Neural progenitor cell (in vitro differentiated cells): ENCODE measurements around the gene PAPSS2. TPM values are rescaled to one million over a fixed set of nuclear protein-coding genes. Genes with fewer than 3 reads are reported as not detected.

Experiments
- DNase-seq: peaks from one replicate; pipeline ENCODE4 v3.0.0-alpha.2; 2016; ENCODE audit warnings: low spot score
- H2AFZ ChIP-seq: fragments of 200-600 bp; sonication (generic); replicated peaks from 2 replicates; pipeline ENCODE4 v1.6.1; 2016; ENCODE audit warnings: antibody characterized with exemption
- H3F3A ChIP-seq: fragments of 200-600 bp; sonication (generic); 2 replicates; pipeline ENCODE4 v1.6.1; 2016; ENCODE audit warnings: antibody characterized with exemption, low read depth
- H3K27ac ChIP-seq: fragments of 200-600 bp; sonication (generic); 2 replicates; pipeline ENCODE4 v1.5.1; 2016; ENCODE audit warnings: mild to moderate bottlenecking
- H3K27me3 ChIP-seq: fragments of 200-600 bp; sonication (generic); 2 replicates; pipeline ENCODE4 v1.6.1; 2016; ENCODE audit warnings: mild to moderate bottlenecking, moderate library complexity
- H3K36me3 ChIP-seq: fragments of 200-600 bp; sonication (generic); 2 replicates; pipeline ENCODE4 v1.5.1; 2016
- H3K4me1 ChIP-seq: fragments of 200-600 bp; sonication (generic); 2 replicates; pipeline ENCODE4 v1.6.1; 2016; ENCODE audit warnings: mixed run types
- H3K4me2 ChIP-seq: fragments of 200-600 bp; sonication (generic); 2 replicates; pipeline ENCODE4 v1.6.1; 2016
- H3K4me3 ChIP-seq: fragments of 200-600 bp; sonication (generic); 2 replicates; pipeline ENCODE4 v1.5.1; 2016
- H3K79me2 ChIP-seq: fragments of 200-600 bp; sonication (generic); 2 replicates; pipeline ENCODE4 v1.6.1; 2016; ENCODE audit warnings: low read depth
- H3K9ac ChIP-seq: fragments of 200-600 bp; sonication (generic); 2 replicates; pipeline ENCODE4 v1.6.1; 2016
- H3K9me3 ChIP-seq: fragments of 200-600 bp; sonication (generic); 2 replicates; pipeline ENCODE4 v1.5.1; 2016; ENCODE audit warnings: low read depth
- H4K20me1 ChIP-seq: fragments of 200-600 bp; sonication (generic); 2 replicates; pipeline ENCODE4 v1.6.1; 2016; ENCODE audit warnings: low read depth
- H3K27ac Mint-ChIP-seq: 3 replicates; pipeline ENCODE4 v1.8.0; 2021; ENCODE audit warnings: mixed read lengths
- H3K27me3 Mint-ChIP-seq: 2 replicates; pipeline ENCODE4 v1.8.0; 2022; ENCODE audit warnings: low read depth, mild to moderate bottlenecking, inconsistent platforms, moderate library complexity, mixed read lengths; ENCODE audit not compliant: insufficient read depth
- H3K36me3 Mint-ChIP-seq: 3 replicates; pipeline ENCODE4 v1.8.0; 2021; ENCODE audit warnings: mixed read lengths
- H3K4me1 Mint-ChIP-seq: 3 replicates; pipeline ENCODE4 v1.8.0; 2021; ENCODE audit warnings: mixed read lengths
- H3K4me3 Mint-ChIP-seq: 3 replicates; pipeline ENCODE4 v1.8.0; 2021; ENCODE audit warnings: mild to moderate bottlenecking, moderate library complexity, mixed read lengths
- H3K9me3 Mint-ChIP-seq: 3 replicates; pipeline ENCODE4 v1.8.0; 2020; ENCODE audit warnings: mixed read lengths
- EZH2 ChIP-seq: fragments of 200-600 bp; sonication (generic); IDR thresholded peaks from 2 replicates; pipeline ENCODE4 v1.6.1; 2017; ENCODE audit warnings: antibody characterized with exemption, mild to moderate bottlenecking, moderate library complexity
- EZH2phosphoT487 ChIP-seq: fragments of 200-600 bp; sonication (generic); IDR thresholded peaks from 2 replicates; pipeline ENCODE4 v1.6.1; 2017; ENCODE audit warnings: antibody characterized with exemption
- total RNA-seq: library from RNA; depleted of rRNA; stranded (reverse); fragments of >200 nt; gene quantifications from 2 replicates; pipeline ENCODE4 v1.2.3, GENCODE V29; 2015; ENCODE audit warnings: low replicate concordance
- TF ChIP-seq, protein P1 (sequence below): fragments of 200-600 bp; sonication (generic); IDR thresholded peaks from 2 replicates; pipeline ENCODE4 v1.5.1; 2017; ENCODE audit warnings: antibody characterized with exemption, mild to moderate bottlenecking

PAPSS2 gene
- total RNA-seq, 1 donor from 2014 or later: 6.0 TPM

DNA sequence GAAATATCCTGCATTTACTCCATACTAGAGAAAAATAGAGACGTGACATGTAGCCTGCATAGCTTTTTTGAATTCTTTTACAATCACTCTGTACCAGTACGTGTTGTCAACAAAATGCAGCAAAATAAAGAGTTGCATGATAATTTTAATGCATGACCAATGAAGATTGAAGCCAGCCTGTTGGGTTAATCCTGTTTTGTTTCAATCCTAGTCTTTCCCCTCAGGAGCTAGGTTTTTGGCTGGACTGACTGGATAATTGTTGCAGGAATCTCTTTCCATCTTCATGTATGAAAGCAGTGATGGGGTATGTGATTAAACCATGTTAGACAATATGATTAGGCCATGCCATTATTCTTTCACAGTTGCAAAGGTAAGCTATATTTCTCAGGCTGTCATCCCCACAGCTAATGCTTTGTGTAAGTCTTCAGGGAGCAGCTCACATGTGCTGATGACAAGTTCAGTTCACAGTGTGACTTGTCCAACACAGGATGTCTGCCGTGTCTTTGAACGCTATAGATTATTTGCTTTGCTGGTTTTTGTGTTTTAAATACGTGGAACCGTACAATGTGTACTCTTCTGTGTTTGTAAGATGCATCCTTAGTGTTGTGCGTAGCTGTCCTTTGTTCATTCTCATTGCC lies 24.4 kb downstream of the PAPSS2 start:
- H3K9me3 ChIP-seq: no peaks in the 10 kb centered on the region
- no peaks in the 10 kb centered on the region for H4K20me1 ChIP-seq
- Mint-ChIP-seq H3K27me3 (peaks cover 2% of the 10 kb centered on the region), H3K4me3 (no peak overlapping the region), H3K4me1 (peaks cover 11% of the 10 kb centered on the region), H3K27ac (no peak overlapping the region), H3K9me3 (no peaks in the 10 kb centered on the region), H3K36me3 (no peaks in the 10 kb centered on the region)
- no peak overlapping the region for H3K4me3 ChIP-seq
- H3K4me1 ChIP-seq: no peaks in the 10 kb centered on the region
- H3K27ac ChIP-seq: no peak overlapping the region
- no peak overlapping the region for H3K4me2 ChIP-seq
- DNase-seq: no peak
- H2AFZ ChIP-seq: no peak overlapping the region
- H3K36me3 ChIP-seq: no peaks in the 10 kb centered on the region
- no peaks in the 10 kb centered on the region for H3K79me2 ChIP-seq
- no peak overlapping the region for H3K9ac ChIP-seq
- TF ChIP-seq EZH2: no peak
- TF ChIP-seq, protein P1, sequence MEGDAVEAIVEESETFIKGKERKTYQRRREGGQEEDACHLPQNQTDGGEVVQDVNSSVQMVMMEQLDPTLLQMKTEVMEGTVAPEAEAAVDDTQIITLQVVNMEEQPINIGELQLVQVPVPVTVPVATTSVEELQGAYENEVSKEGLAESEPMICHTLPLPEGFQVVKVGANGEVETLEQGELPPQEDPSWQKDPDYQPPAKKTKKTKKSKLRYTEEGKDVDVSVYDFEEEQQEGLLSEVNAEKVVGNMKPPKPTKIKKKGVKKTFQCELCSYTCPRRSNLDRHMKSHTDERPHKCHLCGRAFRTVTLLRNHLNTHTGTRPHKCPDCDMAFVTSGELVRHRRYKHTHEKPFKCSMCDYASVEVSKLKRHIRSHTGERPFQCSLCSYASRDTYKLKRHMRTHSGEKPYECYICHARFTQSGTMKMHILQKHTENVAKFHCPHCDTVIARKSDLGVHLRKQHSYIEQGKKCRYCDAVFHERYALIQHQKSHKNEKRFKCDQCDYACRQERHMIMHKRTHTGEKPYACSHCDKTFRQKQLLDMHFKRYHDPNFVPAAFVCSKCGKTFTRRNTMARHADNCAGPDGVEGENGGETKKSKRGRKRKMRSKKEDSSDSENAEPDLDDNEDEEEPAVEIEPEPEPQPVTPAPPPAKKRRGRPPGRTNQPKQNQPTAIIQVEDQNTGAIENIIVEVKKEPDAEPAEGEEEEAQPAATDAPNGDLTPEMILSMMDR: no peak
- TF ChIP-seq EZH2phosphoT487: no peak
- no peaks in the 10 kb centered on the region for H3F3A ChIP-seq
- no peaks in the 10 kb centered on the region for H3K27me3 ChIP-seq

DNA sequence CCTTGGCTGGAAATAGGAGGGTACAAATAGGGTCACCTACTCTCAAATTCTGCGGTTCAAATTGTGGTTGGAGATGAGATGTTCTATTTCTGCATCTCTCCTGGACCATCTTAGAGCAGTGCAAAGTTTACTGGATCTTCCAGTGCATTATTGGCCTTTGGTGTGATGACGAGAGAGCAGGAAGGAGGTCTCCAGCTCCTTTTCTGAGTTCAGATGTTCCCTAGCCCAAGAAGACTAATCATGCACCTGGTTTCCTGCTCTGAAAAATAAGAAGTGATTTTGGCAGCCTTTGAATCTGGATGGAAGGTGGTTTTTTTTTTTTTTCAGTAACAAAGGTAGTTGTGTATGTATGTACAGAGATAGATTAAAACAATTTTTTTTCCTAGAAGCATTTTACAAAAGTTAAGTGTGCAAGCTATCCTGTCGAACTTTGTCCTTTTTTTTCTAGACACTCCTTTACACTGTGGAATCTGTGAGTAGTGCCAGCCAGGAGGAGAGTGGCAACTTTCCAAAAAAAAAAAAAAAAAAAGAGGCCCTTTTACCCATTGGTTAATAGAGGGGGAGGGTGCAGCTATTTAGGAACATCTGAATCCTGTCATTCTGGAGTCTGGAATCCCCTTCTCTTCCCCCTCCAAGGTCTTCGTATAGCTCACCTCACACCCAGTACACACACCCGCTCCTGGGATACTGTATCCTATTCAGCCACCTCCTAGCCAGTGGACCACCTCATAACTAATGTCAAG lies 26.3 kb downstream of the PAPSS2 start:
- H3K27ac ChIP-seq: no peak overlapping the region
- H3K27me3 Mint-ChIP-seq: peaks cover 2% of the 10 kb centered on the region
- no peak for DNase-seq
- no peaks in the 10 kb centered on the region for H3K4me1 ChIP-seq
- no peak overlapping the region for H3K27ac Mint-ChIP-seq
- H3K4me3 Mint-ChIP-seq: no peak overlapping the region
- H4K20me1 ChIP-seq: no peaks in the 10 kb centered on the region
- H3K79me2 ChIP-seq: no peaks in the 10 kb centered on the region
- H3F3A ChIP-seq: no peaks in the 10 kb centered on the region
- H3K27me3 ChIP-seq: no peaks in the 10 kb centered on the region
- H3K9me3 Mint-ChIP-seq: no peaks in the 10 kb centered on the region
- no peaks in the 10 kb centered on the region for H3K9me3 ChIP-seq
- H3K4me2 ChIP-seq: no peak overlapping the region
- H3K4me3 ChIP-seq: no peak overlapping the region
- H3K4me1 Mint-ChIP-seq: peaks cover 11% of the 10 kb centered on the region
- TF ChIP-seq, protein P1: no peak
- TF ChIP-seq EZH2 (no peak), EZH2phosphoT487 (no peak)
- no peaks in the 10 kb centered on the region for H3K36me3 ChIP-seq
- H2AFZ ChIP-seq: no peak overlapping the region
- H3K9ac ChIP-seq: no peak overlapping the region
- H3K36me3 Mint-ChIP-seq: no peaks in the 10 kb centered on the region

DNA sequence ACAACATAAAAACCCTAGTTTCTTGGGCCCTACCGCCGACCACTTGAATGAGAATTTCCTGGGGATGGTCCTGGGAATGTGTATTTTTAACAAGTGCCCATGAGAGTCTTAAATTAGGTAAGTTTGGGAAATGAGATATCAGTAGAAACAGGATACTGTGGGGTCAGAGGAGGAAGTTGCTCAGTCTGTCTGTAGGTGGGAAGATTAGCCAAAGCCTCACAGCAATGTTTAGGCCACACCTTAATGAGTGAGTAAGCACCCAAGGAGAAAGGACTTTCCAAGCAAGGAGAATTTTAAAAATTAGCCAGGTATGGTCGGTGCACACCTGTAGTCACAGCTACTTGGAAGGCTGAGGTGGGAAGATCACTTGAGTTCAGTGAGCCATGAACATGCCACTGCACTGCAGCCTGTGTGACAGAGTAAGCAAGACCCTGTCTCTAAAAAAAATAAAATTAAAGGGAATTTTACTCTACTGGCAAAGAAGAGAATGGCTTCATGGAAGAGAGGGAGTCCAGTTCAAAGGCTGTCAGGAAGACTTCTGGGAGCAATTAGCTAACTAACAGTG lies 31.9 kb downstream of the PAPSS2 start:
- no peak overlapping the region for H3K27ac Mint-ChIP-seq
- peaks cover 2% of the 10 kb centered on the region for H3K27me3 Mint-ChIP-seq
- Histone ChIP-seq H3F3A (no peaks in the 10 kb centered on the region), H3K27me3 (no peaks in the 10 kb centered on the region), H3K27ac (no peak overlapping the region), H3K4me3 (no peak overlapping the region), H3K36me3 (no peaks in the 10 kb centered on the region), H2AFZ (no peak overlapping the region), H3K79me2 (no peaks in the 10 kb centered on the region), H3K9ac (no peak overlapping the region), H4K20me1 (no peaks in the 10 kb centered on the region), H3K9me3 (no peaks in the 10 kb centered on the region), H3K4me2 (no peak overlapping the region), H3K4me1 (no peaks in the 10 kb centered on the region)
- TF ChIP-seq EZH2phosphoT487: no peak
- DNase-seq: no peak
- no peaks in the 10 kb centered on the region for H3K4me1 Mint-ChIP-seq
- H3K9me3 Mint-ChIP-seq: no peaks in the 10 kb centered on the region
- no peak overlapping the region for H3K4me3 Mint-ChIP-seq
- H3K36me3 Mint-ChIP-seq: no peaks in the 10 kb centered on the region
